ENCODE data around the gene C12orf75.

DNA sequence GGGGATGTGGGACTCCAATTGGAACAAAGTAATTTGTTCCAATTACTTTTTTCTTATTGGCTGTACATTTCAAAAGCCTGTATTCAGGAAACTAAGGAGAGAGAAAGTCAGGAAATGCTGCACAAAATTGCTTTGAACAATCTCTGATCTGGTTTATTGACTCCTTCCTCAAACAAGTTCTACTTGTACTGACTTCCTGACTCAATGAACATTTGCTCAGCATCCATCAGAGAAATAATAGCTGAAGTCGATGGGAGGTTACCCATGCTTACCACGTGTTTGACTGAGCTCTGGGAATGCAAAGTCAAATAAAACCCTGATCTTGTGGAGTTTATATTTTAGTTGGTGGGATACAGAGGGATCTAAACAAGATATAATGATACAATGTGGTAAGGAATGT is 15.4 kb upstream of the C12orf75 start:
- TF ChIP-seq, protein P1, sequence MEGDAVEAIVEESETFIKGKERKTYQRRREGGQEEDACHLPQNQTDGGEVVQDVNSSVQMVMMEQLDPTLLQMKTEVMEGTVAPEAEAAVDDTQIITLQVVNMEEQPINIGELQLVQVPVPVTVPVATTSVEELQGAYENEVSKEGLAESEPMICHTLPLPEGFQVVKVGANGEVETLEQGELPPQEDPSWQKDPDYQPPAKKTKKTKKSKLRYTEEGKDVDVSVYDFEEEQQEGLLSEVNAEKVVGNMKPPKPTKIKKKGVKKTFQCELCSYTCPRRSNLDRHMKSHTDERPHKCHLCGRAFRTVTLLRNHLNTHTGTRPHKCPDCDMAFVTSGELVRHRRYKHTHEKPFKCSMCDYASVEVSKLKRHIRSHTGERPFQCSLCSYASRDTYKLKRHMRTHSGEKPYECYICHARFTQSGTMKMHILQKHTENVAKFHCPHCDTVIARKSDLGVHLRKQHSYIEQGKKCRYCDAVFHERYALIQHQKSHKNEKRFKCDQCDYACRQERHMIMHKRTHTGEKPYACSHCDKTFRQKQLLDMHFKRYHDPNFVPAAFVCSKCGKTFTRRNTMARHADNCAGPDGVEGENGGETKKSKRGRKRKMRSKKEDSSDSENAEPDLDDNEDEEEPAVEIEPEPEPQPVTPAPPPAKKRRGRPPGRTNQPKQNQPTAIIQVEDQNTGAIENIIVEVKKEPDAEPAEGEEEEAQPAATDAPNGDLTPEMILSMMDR (IDR thresholded peaks at IDR 0.05) = no peak
- no peak for TF ChIP-seq POLR2A (IDR thresholded peaks at IDR 0.05)

All from thyroid gland (tissue), 4 donors.